Measurements from ENCODE around the gene ZER1. TPM values are rescaled to one million over a fixed set of nuclear protein-coding genes. Genes with fewer than 3 reads are reported as not detected.

The ZER1 gene
- total and polyA plus RNA-seq, 2 of the 4 experiments (the other 2 are of a cell fraction) = 7.7 to 34.9 TPM

DNA sequence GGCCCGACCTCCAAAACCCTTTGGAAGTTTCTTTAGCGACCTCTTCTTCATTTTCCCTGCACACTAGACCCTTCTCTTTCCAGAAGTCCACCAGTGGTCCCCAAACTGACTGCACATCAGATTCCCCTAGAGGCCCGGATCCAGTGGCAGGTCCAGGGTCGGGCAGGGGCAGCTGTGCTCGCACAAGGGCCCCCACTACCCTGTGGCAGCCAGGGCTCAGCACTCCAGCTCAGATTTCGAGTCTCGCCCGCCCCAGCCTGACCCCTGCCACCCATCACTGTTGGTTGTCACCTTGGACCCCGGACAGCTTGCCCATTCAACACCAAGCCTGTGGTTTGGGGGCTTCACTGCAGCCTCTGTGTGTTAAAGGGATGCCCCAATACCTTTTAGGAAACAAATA, 40.0 kb downstream of the ZER1 start:
- no peaks in the 10 kb centered on the region for H3K27me3 ChIP-seq (ENCODE audit: control insufficient read depth, insufficient read depth, low read length)
- BruUV-seq (replicated peaks) = no TSS peak
- H3K9me3 ChIP-seq (ENCODE audit: control insufficient read depth, insufficient read depth, low read length) = no peaks in the 10 kb centered on the region
- H2BK5ac ChIP-seq (ENCODE audit: low read depth, low read length, poor library complexity, severe bottlenecking) = no peak overlapping the region
- H2AFZ ChIP-seq (replicated peaks; ENCODE audit: low read length, poor library complexity) = no peak overlapping the region
- no peak overlapping the region for H4K91ac ChIP-seq (ENCODE audit: insufficient read depth, low read depth, low read length)
- no peak overlapping the region for H2AK5ac ChIP-seq (ENCODE audit: low read depth, low read length)
- H3K23ac ChIP-seq (ENCODE audit: low read depth, low read length) = no peak overlapping the region
- no peak overlapping the region for H3K4me2 ChIP-seq (ENCODE audit: low read depth, low read length)
- H2AK9ac ChIP-seq (replicated peaks; ENCODE audit: low read depth, low read length, poor library complexity) = no peak overlapping the region
- H4K8ac ChIP-seq (ENCODE audit: low read depth in 2 of 2, low read length in 2 of 2) = no peak overlapping the region
- no peak for DNase-seq
- H3K9ac ChIP-seq (ENCODE audit: low read depth, low read length) = no peak overlapping the region
- no peak overlapping the region for H2BK120ac ChIP-seq (ENCODE audit: low read depth, low read length)
- no peak for ATAC-seq (ENCODE audit: low read depth)
- no peak overlapping the region for H2BK20ac ChIP-seq (ENCODE audit: low read depth, low read length)
- no peaks in the 10 kb centered on the region; the same call in 1 of the 2 replicates for H4K20me1 ChIP-seq (ENCODE audit: insufficient read depth, low read length)
- no peak overlapping the region for H2BK15ac ChIP-seq (ENCODE audit: low read depth, low read length)
- peaks cover 6% of the 10 kb centered on the region; the same call in 1 of the 2 replicates for H3K9me1 ChIP-seq (ENCODE audit: insufficient read depth, low read length)
- TF ChIP-seq, protein P1, sequence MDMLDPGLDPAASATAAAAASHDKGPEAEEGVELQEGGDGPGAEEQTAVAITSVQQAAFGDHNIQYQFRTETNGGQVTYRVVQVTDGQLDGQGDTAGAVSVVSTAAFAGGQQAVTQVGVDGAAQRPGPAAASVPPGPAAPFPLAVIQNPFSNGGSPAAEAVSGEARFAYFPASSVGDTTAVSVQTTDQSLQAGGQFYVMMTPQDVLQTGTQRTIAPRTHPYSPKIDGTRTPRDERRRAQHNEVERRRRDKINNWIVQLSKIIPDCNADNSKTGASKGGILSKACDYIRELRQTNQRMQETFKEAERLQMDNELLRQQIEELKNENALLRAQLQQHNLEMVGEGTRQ (IDR thresholded peaks at IDR 0.05; ENCODE audit: low read depth, low read length) = no peak
- no peak for TF ChIP-seq BHLHE40 (IDR thresholded peaks at IDR 0.05; ENCODE audit: low read depth, low read length)
- H3K56ac ChIP-seq (ENCODE audit: extremely low read depth, insufficient read depth, low read length) = no peak overlapping the region
- H3K4ac ChIP-seq (ENCODE audit: low read depth, low read length) = no peak overlapping the region
- H3K36me3 ChIP-seq (ENCODE audit: control insufficient read depth, insufficient read depth, low read length) = peaks cover 22% of the 10 kb centered on the region
- 53% methylated on average over 3 of the region's 9 CpGs; no CpG with 5 or more reads in 1 of the 2 experiments for WGBS, 2 experiments (ENCODE audit: extremely low coverage in 2 of 2, insufficient read length in 1 of 2)
- no peak overlapping the region for H4K5ac ChIP-seq (ENCODE audit: low read depth, low read length)
- H3K27ac ChIP-seq (ENCODE audit: insufficient read depth, low read length) = no peak overlapping the region
- dilution Hi-C loops (cut with HindIII; ENCODE audit: low sequenced_read_pairs, unreplicated experiment) (no loop called here), in situ Hi-C loops (cut with MboI; ENCODE audit: low sequenced_read_pairs) (no loop called here), intact Hi-C loops (cut with micrococcal nuclease) (no loop called here)
- no peak overlapping the region for H3K14ac ChIP-seq (replicated peaks; ENCODE audit: low read depth, low read length)
- H3K79me1 ChIP-seq (ENCODE audit: low read depth in 1 of 2, low read length in 2 of 2) = no peaks in the 10 kb centered on the region
- H3K4me3 ChIP-seq (ENCODE audit: insufficient read depth, low read depth, low read length) = no peak overlapping the region
- ChIA-PET CTCF (no interaction called here), POLR2A (ENCODE audit: unreplicated experiment) (no interaction called here)
- no peak overlapping the region for H3K18ac ChIP-seq (ENCODE audit: low read depth, low read length)
- H3K4me1 ChIP-seq (ENCODE audit: control insufficient read depth, insufficient read depth, low read length) = peaks cover 2% of the 10 kb centered on the region; the same call in 1 of the 2 replicates
